Activated CD4-positive, alpha-beta T cell treated with anti-CD3 and anti-CD28 coated beads, Interleukin-2, amount 50 U/mL, for 16 hours (primary cell): ENCODE results near the gene FGR.
"Not testable (repeated sequence)": the region's sequence is repeated elsewhere in the genome, so short reads cannot be mapped to it uniquely, and the experiment has no call there.

ENCODE experiments used
- DNase-seq: peaks from one replicate; pipeline ENCODE4 v3.0.0-alpha.2; 2020

FGR gene

DNA sequence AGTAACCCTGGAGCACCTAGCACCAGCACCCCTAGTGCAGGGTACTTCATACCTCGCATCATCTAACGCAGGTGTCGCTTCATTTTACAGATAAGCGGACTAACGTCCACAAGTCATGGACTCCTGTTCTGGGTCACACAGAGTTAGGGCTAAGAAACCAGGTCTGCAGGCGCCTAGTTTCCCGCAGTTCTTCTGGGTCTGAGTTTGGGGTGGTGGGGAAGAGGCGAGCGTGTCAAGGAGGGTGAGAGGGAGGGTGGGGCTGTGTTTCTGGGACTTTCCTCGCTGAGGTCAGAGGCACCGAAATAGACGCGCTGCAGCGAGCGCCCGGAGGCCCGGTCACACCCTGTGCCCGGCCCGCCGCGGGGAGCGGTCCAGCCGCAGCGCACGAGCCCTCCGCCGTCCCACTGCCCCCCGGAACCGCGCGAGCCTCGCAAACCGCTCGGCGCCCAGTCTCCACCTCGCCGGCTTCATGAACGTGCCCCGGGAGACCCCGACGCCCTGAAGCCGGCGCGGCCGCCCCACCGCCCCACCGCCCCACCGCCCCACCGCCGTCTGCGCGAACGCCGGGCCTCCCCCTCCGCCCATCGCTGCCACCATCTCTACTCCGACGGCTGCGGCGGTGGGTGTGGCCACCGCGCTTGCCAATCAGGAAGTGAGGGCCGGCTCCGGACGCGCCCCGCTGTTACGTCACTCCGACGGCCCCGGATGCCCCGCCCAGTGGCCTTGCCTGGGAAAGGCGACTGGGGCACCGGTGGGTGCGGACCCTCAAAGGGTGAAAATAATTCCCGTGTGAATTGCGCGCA is 24.7 kb upstream of the FGR start:
- DNase-seq = peak; percentile 91

DNA sequence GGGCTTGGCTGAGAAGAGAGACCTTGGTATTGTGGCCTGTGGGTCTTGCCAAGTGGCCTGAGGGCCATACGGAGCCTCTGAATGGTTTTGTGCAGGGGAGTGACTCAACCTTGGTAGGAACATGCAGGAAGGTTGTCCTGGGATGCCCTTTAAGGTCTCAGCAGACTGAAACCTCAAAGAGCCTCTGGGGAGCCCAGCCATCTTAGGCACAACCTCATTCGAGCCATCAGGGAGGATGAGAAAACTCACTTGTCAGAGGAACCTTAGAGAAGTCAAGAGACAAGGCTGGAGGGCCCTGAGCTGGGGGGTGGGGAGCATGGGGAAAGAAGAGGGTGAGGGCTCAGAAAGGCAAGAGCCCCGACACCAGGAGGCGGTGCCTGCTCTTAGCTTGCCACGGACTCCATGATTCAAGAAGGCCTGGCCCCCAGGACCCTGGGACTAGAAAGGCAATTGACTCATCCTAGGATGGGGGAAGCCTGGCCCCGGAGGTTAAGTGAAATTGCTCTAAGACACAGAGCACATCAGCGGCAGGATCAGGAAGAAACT is 24.0 kb upstream of the FGR start:
- peak; percentile 32 for DNase-seq

DNA sequence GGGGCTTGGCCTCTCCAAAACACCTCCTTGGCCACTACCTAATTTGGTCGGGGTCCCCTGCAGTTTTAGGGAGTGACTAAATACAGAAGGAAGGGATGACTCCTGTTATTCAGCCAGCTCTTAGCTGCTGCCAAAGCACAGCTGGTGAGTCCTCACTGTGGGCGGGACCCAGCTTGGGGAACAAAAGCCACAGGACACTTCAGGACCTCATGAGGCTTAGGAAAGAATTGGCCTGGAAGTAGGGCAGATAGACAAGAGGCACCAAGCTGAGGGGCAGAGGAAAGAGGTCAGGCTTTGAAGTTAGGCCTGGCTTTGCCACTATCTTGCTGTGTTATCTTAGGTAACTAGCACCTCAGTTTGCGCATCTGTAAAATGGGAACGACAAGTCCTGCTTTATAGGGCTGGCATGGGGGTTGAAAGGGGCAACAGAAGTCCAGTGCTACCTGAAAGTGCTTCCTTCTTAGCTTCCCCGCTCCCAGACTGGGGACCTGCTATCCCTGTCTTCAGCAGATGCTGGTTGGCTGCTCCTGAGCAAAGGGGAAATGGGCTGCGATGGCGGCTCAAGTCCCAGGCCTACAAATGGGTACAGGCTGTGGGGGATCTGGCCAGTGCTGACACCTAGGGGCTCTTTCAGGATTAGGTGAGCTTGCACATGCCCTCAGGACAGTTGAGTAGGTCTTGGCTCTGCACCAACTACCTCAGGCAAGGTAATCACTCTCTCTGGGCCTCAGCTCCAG is 21.3 kb upstream of the FGR start:
- no peak for DNase-seq

DNA sequence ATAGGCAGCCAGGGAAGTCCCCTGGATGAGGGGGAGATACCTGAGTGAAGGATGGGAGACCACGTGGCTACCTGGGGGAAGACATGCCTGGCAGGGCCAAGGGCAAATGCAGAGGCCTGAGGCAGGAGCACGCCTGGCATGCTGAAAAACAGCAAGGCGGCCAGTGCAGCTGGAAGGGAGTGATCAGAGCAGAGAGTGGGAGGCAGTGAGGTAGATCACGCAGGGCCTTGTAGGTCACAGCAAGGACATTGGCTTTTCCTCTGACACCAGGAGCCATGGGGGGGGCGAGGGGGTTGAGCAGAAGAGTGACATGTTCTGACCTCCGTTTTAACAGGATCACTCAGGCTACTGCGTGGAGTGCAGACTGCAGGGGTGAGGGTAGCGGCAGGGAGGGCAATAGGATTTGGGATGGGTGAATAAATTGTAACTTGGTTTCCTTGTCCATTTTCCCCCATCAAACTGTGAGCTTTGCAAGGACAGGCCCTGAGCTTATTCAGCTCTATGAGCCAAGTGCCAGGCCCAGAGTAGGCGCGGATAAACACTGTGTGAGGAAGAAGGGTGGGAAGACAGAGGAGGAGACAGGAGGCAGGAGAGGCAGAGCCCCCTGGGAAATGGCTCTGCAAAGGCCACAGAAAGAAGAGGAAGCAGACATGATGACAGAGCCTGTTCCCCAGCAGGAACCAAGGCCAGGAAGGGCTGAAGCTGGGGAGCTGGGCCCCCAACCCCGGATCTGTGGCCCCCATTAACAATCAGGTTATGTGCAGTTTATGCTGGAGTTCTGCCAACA is 20.4 kb upstream of the FGR start:
- DNase-seq = no peak

DNA sequence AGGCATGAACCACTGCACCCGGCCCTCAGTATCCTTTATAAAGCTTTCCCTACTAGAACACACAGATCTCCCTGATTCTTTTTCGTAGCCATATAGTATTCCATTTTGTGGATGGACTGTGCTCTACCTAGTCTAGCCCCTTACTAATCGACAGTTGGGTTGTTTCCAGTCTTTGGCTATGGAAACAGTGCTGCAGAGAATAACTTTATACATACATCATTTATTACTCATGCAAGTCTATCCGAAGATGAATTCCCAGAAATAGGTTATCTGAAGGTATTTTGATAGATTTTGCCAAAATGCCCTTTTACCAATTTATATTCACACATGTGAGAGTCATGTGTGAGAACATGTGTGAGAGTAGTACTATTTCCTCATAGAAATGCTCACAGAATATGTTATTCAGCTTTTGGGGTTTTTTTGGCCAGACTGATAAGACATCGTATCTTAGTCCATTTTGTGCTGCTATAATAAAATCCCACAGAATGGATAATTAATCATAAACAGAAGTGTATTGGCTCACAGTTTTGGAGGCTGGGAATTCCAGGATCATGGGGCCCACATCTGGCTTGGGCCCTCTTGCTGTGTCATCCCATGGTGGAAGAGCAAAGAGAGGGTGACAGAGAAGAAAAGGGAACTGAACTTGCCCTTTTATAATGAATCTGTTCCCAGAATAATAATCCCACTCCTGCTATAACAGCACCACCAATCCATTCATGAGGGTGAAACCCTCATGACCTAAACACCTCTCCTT is 17.3 kb upstream of the FGR start:
- DNase-seq = no peak

DNA sequence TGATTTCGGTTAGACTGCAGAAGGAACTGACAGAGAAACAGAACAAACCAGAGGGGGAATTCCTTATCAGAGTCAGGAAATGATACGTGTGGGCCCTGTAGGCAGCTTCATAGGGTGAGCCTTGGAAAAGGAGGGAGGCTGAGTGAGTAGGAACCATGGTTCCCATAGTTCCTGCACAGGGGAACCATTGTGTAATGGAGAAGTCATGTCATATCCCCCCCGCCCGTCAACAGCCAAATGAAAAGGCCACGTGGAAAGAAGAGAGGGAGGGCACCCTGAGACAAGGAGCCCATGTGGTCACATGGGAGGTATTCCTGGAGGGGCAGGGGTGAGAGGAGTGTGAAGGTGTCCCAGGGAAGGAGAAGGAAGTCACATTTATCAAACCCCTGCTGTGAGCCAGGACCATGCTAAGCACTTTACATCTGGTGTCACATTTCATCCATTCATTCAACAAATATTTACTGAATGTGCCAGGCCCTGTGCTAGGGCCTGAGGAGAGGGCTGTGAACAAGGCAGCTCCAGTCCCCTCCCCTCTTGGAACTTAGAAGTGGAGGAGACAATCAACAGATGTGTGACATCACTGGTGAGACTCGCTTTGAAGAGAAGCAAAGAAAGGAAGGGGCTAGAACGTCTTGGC is 15.7 kb upstream of the FGR start:
- no peak for DNase-seq

DNA sequence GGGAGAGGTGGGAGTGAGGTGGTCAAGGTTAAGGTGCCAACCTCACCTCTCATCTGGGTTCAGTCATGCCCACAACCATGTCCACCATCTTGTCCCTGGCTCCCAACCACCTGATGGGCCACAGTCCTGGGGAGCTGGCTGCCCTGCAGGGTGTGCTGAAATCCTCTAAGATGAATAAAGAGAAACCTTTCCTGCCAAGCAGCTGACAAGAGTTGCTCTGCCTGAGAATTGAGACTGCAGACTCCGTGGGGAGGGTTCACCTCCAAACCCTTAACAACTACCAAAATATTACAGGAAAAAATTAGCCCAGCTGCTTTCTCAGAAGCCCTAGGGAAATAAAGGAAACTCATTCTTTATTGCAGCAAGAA is 15.2 kb upstream of the FGR start:
- no peak for DNase-seq

DNA sequence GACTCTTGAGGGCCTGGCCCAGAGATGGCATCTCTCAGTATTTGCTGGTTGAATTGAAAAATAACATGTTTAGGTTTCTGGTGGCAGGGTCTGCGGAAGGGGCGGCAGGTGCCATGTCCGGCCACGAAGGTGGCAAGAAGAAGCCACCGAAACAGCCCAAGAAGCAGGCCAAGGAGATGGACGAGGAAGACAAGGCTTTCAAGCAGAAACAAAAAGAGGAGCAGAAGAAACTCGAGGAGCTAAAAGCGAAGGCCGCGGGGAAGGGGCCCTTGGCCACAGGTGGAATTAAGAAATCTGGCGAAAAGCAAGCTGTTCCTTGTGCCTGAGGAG is 14.3 kb upstream of the FGR start:
- DNase-seq = no peak

DNA sequence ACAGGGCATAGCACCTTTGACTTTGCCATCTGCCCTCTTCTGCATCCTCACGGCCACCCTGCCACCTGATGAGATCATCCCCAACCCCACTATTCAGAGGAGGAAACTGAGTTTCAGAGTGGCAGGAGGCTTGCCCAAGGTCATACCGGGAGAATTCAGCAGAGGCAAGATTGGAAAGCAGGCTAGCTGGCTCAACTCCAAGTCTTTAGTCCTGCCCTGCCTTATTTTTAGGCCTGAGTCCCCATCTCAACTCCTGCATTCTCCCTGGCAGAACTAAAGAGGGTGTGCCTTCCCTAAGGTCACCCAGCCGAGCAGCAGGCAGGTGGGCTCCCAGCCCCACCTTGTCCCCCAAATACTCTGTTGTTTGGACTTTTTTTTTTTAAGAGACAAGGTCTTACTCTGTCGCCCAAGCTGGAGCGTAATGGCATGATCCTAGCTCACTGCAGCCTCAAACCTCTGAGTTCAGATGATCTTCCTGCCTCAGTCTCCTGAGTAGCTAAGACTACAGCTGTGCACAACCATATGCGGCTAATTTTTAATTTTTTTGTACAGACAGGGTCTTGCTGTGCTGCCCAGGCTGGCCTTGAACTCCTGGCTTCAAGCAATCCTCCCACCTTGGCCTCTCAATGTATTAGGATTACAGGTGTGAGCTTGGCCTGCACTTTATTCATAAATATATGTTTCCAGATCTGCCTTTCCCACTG is 13.8 kb upstream of the FGR start:
- DNase-seq = no peak

DNA sequence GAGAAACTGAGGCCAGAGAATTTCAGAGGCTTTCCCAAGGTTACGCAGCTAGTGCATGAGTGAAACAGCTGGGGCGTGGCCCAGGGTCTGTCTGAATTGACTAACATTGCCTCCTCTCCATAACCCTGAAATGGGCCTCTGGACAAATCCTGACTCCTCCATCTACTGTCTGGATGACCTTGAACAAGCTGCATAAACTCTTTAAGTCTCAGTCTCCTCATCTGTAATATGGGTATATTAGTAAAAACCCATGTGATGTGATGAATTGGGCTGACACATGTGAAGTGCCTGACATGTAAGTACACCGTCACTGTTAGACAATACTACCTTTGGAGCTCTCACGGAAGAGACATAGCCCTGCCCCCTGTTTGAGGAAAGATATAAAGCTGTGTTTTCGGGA is 12.3 kb upstream of the FGR start:
- no peak for DNase-seq

DNA sequence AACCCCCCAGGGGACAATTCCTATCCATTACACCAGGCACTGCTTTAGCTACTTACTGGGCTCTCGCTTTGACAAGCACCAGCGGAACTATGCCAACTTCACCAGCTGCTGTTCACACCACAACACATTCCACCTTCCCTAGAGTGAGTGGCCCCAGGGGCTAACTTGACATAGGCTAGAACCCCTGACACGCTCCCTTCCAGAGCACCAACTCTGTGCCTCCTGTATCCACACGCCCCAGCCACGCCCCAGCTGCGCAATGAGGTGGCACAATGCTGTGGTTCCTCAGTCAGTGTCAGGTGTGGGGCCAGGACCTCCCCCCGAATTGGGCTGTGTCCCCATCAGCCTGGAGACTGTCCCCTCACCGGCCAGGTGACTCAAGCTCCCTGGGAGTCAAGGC is 11.7 kb upstream of the FGR start:
- no peak for DNase-seq

DNA sequence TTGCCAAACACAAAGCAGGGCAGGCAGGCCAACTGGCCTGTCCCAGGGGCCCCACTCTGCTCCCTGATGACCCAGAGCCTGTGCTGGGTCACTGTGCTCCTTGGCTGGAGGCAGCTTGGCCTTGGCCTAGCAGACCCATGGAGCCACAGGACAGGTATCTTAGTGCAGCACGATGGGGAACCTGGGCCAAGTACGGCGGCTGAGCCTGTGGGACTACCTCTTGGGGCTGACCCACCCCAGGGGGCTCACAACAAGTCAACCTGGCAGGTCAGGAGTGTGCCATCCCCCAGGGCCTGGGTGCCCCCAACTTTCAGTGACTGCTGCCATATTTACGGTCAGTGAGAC is 10.1 kb upstream of the FGR start:
- no peak for DNase-seq

DNA sequence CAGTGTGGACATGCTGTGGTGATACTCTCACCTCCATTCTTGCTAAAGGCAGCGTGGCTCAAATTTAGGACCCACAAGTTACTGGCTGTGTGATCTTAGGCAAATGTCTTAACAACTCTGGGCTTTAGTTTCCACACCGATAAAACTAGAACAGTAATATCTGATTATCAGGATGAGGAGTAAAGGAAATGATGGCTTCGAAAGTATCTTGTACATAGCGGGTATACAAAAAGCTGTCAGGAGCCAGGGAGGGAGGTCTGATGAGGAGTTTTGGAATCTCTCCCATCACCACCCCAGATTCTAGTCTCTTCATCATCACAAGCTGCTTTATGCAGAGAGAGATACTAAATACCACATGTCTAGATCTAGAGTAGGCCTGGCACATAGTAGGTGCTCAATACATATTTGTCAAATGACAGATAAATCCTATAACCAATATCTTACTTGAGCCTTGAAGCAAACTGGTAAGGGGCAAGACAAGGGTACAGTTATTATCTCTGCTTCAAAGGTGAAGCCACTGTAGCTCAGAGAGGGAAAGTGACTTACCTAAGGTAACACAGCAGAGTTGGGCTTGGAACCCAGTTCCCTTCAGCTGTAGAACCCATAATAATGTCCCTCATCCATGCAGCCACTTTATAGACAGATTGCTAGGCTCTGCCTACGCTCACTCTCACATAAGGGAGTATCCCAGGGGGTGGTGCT is 9.5 kb upstream of the FGR start:
- no peak for DNase-seq

DNA sequence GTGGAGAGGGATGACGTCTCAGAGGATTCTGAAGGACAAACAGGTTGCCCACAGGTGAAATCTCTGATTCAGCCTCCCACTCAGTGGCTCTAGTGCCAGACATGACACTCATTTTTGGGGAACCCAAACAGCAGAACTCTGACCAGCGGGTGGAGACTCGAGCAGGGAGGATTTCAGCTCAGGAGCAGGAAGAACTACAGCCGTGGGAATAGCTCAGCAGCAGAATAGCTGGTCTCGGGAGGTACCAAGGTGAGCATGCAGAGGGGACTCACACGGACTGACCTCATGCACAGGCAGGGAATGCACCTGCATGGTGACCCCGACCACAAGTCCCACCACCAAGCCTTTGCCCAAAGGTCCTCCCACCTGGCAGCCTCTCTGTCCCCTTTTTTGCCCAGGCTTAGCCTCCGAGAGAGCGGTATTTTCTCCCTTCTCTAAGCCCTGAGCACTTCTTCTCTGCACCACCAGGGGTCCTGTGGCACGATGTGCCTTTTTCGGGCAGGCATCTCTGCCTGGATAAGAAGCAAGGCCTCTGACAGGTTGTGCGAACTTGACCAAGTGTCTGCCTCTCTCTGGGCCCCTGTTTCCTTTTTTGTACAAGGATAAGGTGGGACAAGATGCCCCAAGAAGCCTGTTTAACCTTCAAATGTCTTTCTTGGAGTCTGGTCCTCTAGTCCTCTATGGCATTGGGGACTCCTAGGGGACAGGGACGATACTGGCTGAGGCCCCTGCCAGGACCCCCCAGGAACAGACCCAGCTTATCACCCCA is 8.8 kb upstream of the FGR start:
- peak; percentile 74 for DNase-seq

DNA sequence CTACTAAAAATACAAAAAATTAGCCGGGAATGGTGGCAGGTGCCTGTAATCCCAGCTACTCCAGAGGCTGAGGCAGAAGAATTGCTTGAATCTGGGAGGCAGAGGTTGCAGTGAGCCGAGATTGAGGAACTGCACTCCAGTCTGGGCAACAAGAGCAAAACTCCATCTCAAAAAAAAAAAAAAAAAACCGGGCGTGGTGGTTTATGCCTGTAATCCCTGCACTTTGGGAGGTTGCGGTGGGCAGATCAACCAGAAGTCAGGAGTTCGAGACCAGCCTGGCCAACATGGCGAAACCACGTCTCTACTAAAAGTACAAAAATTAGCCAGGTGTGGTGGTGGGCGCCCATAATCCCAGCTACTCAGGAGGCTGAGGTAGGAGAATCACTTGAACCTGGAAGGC is 5.5 kb upstream of the FGR start:
- DNase-seq = not testable (repeated sequence)

DNA sequence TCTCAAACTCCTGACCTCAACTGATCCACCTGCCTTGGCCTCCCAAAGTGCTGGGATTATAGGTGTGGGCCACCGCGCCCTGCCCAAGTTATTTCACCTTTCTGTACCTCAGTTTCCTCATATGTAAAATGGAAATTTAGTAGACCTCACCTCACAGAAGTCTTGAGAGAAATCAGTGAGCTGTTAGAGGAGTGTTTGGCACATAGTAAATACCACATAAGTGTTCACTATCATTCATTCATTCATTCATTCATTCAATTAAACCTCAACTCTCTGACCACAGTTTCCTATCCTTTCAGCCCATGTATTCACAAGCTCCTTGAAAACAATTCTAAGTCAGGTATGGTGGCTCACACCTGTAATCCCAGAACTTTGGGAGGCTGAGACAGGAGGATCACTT is 3.8 kb upstream of the FGR start:
- no peak for DNase-seq

DNA sequence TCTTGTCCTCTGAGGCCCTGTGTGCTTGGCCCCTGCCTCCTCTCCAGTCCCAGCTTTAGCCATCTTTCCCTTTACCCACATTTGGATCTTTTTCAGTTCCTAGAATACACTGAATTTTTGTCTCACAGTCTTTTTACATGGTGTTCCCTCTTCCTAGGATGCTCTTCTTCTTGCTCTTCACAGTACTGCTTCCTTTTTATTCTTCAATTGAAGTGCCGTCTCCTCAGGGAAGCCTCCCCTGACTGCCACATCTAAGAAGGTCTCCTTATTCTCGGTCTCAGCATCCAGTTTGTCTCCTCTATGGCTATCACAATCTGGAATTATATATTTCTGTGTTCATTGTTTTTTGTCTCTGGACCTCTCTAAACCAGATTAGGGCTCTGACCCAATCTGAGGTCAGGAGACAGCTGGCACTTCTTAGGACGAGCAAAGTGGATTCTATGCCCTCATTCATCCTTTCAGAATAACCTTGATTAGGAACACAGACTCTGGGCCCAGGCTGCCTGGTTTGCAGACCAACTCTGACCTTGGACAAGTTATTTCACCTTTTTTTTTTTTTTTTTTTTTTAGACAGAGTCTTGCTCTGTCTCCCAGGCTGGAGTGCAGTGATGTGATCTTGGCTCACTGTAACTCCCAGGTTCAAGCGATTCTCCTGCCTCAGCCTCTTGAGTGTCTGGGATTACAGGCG is 3.2 kb upstream of the FGR start:
- no peak for DNase-seq

DNA sequence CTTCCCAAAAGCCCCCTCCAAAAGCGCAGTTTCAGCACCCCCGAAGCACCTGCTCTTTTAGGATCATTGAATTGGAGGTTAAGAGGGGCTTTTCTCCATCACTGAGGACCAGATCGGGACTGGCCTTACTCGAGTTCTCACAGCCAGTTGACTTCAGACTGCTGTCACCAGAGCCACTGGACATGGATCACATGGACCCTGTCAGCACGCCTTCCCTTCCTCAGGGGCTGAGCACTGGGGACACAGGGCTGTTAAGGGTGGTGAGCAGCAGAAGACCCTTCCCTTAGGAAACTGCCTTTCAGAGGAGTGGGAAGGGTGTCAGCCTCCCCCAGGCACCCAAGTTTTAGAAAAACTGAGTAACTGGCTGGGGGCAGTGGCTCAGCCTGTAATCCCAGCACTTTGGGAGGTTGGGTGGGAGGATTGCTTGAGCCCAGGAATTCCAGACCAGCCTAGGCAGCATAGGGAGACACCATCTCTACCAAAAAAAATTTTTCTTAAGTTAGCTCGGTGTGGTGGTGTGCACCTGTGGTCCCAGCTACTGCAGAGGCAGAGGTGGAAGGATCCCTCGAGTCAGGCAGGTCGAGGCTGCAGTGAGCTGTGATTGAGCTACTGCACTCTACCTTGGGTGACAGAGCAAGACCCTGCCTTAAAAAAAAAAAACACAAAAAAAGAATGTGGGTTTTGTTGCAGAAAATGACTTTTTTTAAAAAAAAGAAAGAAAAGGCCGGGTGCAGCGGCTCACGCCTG is 584 bp upstream of the FGR start:
- DNase-seq = no peak
